Ascending aorta (tissue), 2 donors: ENCODE data around the gene CA12. TPM values are rescaled to one million over a fixed set of nuclear protein-coding genes. Genes with fewer than 3 reads are reported as not detected.

Experiments
- DNase-seq, 2 donors: peaks; one replicate each; pipeline ENCODE4 v3.0.0-alpha.2; 2019; ENCODE audit warnings: low spot score in 2 of 2
- H3K27ac ChIP-seq, 2 donors: fragments of 200-600 bp; sonication (generic); one replicate each; pipeline ENCODE4 v1.5.1; 2016 to 2017; ENCODE audit warnings: mild to moderate bottlenecking in 1 of 2
- H3K27me3 ChIP-seq: fragments of 200-600 bp; sonication (generic); one replicate; pipeline ENCODE4 v1.5.1; 2017
- H3K36me3 ChIP-seq, 2 donors: fragments of 200-600 bp; sonication (generic); one replicate each; pipeline ENCODE4 v1.5.1; 2016
- H3K4me1 ChIP-seq, 2 donors: fragments of 200-600 bp; sonication (generic); one replicate each; pipeline ENCODE4 v1.5.1; 2016 to 2017; ENCODE audit warnings: mild to moderate bottlenecking in 1 of 2
- H3K4me3 ChIP-seq, 2 donors: fragments of 200-600 bp; sonication (generic); one replicate each; pipeline ENCODE4 v1.5.1; 2016 to 2017; ENCODE audit warnings: mild to moderate bottlenecking in 1 of 2
- H3K9me3 ChIP-seq, 2 donors: fragments of 200-600 bp; sonication (generic); one replicate each; pipeline ENCODE4 v1.5.1; 2016
- CTCF ChIP-seq, 3 experiments: fragments of 200-600 bp in 2 of 3; fragments of 450-650 bp in 1 of 3; sonication (generic) in 2 of 3; IDR thresholded peaks; one replicate each; pipeline ENCODE4 v1.5.1; 2016 to 2019; ENCODE audit warnings: antibody characterized with exemption in 3 of 3, mild to moderate bottlenecking in 1 of 3, moderate library complexity in 1 of 3
- intact Hi-C: fragments of 100-400 bp; cut with DNase I; formaldehyde crosslinking; loops from one replicate; pipeline ENCODE4 v1.15.1; 2023
- total RNA-seq: library from RNA; depleted of rRNA; stranded (reverse); fragments of >200 nt; gene quantifications from one replicate; pipeline ENCODE4 v1.1.0, GENCODE V29; 2016

CA12 gene
- total RNA-seq, 1 donor from 2014 or later: 10.7 TPM

GRCh38 chr15:63364399-63365272, 17.0 kb downstream of the CA12 start:
- Histone ChIP-seq H3K27me3 (no peaks in the 10 kb centered on the region), H3K36me3 (no peaks in the 10 kb centered on the region), H3K27ac (no peak overlapping the region), H3K4me1 (peaks cover 0 to 5% of the 10 kb centered on the region in 2 donors), H3K4me3 (no peak overlapping the region), H3K9me3 (no peaks in the 10 kb centered on the region)
- no peak for TF ChIP-seq CTCF (IDR thresholded peaks at IDR 0.05)
- intact Hi-C loops: no loop called here
- DNase-seq: no peak

- Histone ChIP-seq H3K4me3 (no peak overlapping the region), H3K27ac (no peak overlapping the region), H3K27me3 (no peaks in the 10 kb centered on the region), H3K4me1 (no peaks in the 10 kb centered on the region), H3K36me3 (no peaks in the 10 kb centered on the region), H3K9me3 (no peaks in the 10 kb centered on the region)
- DNase-seq: no peak
- TF ChIP-seq CTCF (IDR thresholded peaks at IDR 0.05): no peak
- intact Hi-C loops: no loop called here
Observed at GRCh38 chr15:63363292-63363691, 18.4 kb downstream of the CA12 start.

DNA sequence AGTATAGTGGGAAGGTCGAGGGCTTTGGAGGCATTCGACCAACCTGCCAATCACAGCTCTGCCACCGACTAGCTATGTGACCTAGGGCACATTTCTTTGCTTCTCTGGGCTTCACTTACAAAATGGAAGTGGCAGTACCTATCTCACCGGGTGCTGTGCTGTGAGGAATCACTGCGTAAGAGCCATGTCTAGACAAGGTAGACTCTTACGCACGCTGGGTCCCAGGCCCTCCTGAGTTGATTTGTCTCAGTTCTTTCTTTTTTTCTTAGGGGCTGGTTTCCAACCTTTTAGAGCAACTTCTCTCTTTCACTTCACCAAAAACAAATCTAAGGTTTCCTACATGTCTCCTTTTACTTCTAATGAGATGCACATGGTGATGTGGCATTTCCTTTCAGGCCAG, 18.8 kb downstream of the CA12 start:
- no peaks in the 10 kb centered on the region for H3K36me3 ChIP-seq
- H3K27ac ChIP-seq: no peak overlapping the region
- no peaks in the 10 kb centered on the region for H3K9me3 ChIP-seq
- intact Hi-C loops: no loop called here
- TF ChIP-seq CTCF (IDR thresholded peaks at IDR 0.05): no peak
- no peak overlapping the region for H3K4me3 ChIP-seq
- no peak for DNase-seq
- H3K27me3 ChIP-seq: no peaks in the 10 kb centered on the region
- no peaks in the 10 kb centered on the region for H3K4me1 ChIP-seq

GRCh38 chr15:63362196-63362595, 19.4 kb downstream of the CA12 start:
- no peak for TF ChIP-seq CTCF (IDR thresholded peaks at IDR 0.05)
- Histone ChIP-seq H3K9me3 (no peaks in the 10 kb centered on the region), H3K4me1 (no peaks in the 10 kb centered on the region), H3K27me3 (no peaks in the 10 kb centered on the region), H3K36me3 (no peaks in the 10 kb centered on the region), H3K27ac (no peak overlapping the region), H3K4me3 (no peak overlapping the region)
- intact Hi-C loops: no loop called here
- DNase-seq: no peak

- Histone ChIP-seq H3K4me1 (no peaks in the 10 kb centered on the region), H3K9me3 (no peaks in the 10 kb centered on the region), H3K27me3 (no peaks in the 10 kb centered on the region), H3K27ac (no peak overlapping the region), H3K4me3 (no peak overlapping the region), H3K36me3 (no peaks in the 10 kb centered on the region)
- intact Hi-C loops: no loop called here
- DNase-seq: no peak
- TF ChIP-seq CTCF (IDR thresholded peaks at IDR 0.05): no peak
Observed at GRCh38 chr15:63360170-63360569, 21.5 kb downstream of the CA12 start.
